HUDEP-2 (cell line): Measurements from ENCODE around the gene ZNF415.

ENCODE experiments used
- DNase-seq, 76 experiments: peaks; one replicate each; lab custom pipeline; 2025; ENCODE audit not compliant: unreplicated experiment in 76 of 76; lab: John Stamatoyannopoulos, UW

ZNF415 gene

DNA sequence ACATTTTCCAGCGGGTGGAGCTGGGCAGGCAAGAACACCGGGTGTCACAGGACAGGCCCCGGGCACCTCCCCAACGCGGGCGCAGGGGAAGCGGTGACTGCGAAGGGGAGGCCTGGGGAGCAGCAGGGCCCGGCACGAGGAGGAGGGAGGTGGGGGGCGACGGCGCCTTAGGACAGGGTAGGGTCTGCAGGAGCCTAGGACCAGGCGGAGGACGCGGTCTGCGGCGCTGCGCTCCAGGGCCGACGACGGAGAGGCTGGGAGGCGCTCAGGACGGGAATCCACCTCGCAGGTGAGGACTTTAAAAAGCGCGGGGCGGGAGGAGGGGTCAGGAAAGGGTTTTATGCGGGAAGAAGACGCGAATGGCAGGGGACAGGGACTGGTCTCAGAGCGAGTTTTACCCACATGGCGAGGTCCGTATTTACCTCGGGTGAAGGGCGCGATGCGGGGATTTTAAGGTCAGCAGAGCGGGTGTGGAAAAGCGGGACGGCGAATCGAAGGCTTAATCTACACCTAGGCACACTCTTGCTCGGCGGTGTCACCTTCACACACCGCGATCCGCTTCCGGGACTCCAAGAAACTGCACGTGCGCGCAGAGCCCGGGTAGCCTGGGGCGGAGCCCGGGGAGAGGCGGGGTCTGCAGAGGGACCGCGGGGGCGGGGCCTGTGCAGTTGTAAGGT lies 74.7 kb downstream of the ZNF415 start:
- DNase-seq, result peak in 14 of 76 experiments; percentile 1 to 28 (median 14)
